Suprapubic skin (tissue), 3 donors: ENCODE measurements around the gene GBF1.

Experiments used
- POLR2AphosphoS5 ChIP-seq, 3 donors: sonication (generic); formaldehyde crosslinking; IDR thresholded peaks; one replicate each; pipeline ENCODE4 v1.6.1; 2017; ENCODE audit warnings: antibody characterized with exemption in 3 of 3
- TF ChIP-seq, protein P1 (sequence below), 2 donors: fragments of 200-600 bp in 1 of 2; fragments of 450-650 bp in 1 of 2; sonication (generic) in 1 of 2; IDR thresholded peaks; one replicate each; pipeline ENCODE4 v1.5.1; 2016 to 2019; ENCODE audit warnings: antibody characterized with exemption in 2 of 2, mild to moderate bottlenecking in 1 of 2, moderate library complexity in 1 of 2

DNA sequence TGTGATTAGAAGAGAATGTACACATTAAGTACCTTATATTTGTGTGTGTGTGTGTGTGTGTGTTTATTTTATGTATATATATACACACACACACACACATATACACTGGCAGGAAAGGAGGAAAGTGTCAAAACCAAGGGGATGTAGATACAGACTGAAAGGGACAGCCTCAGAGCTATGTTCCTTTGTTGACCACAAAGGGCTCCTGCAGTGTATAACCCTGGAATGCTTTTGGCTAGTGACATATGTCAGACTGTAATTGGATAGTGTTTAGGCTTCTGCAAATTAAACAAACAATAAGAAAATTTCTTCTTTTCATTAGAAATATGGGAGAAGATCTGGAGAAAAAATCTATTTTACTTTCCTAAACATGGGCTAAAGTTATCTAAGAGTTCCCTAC lies 15.9 kb downstream of the GBF1 start:
- TF ChIP-seq, protein P1, sequence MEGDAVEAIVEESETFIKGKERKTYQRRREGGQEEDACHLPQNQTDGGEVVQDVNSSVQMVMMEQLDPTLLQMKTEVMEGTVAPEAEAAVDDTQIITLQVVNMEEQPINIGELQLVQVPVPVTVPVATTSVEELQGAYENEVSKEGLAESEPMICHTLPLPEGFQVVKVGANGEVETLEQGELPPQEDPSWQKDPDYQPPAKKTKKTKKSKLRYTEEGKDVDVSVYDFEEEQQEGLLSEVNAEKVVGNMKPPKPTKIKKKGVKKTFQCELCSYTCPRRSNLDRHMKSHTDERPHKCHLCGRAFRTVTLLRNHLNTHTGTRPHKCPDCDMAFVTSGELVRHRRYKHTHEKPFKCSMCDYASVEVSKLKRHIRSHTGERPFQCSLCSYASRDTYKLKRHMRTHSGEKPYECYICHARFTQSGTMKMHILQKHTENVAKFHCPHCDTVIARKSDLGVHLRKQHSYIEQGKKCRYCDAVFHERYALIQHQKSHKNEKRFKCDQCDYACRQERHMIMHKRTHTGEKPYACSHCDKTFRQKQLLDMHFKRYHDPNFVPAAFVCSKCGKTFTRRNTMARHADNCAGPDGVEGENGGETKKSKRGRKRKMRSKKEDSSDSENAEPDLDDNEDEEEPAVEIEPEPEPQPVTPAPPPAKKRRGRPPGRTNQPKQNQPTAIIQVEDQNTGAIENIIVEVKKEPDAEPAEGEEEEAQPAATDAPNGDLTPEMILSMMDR (IDR thresholded peaks at IDR 0.05), result no peak
- no peak for TF ChIP-seq POLR2AphosphoS5 (IDR thresholded peaks at IDR 0.05)
